K562 (cell line): ENCODE data around the gene PHAX.

ENCODE experiments used
- DPF2 ChIP-seq: fragments of 450-650 bp; IDR thresholded peaks from 2 replicates; pipeline ENCODE4 v1.6.1; 2016
- E2F3 ChIP-seq: fragments of 250-450 bp; sonication (Bioruptor Pico); IDR thresholded peaks from 2 replicates; pipeline ENCODE4 v1.4.0; 2020; ENCODE audit warnings: mild to moderate bottlenecking
- HDGF ChIP-seq: fragments of 450-650 bp; IDR thresholded peaks from 2 replicates; pipeline ENCODE4 v1.6.1; 2016
- HNRNPLL ChIP-seq: fragments of 200-400 bp; formaldehyde crosslinking; IDR thresholded peaks from 2 replicates; pipeline ENCODE4 v1.6.1; 2017; ENCODE audit warnings: low read length, low read depth, mild to moderate bottlenecking; ENCODE audit not compliant: poor library complexity, severe bottlenecking
- KLF16 ChIP-seq: IDR thresholded peaks from 2 replicates; pipeline ENCODE4 v1.6.1; 2016; ENCODE audit warnings: antibody characterized with exemption
- POLR2A ChIP-seq: fragments of 450-650 bp; conservative IDR thresholded peaks from 2 replicates; pipeline ENCODE4 v1.6.1; 2016
- RBM22 ChIP-seq: fragments of 200-400 bp; formaldehyde crosslinking; IDR thresholded peaks from 2 replicates; pipeline ENCODE4 v1.6.1; 2018; ENCODE audit warnings: low read length, low read depth; ENCODE audit not compliant: poor library complexity, severe bottlenecking
- TEAD1 ChIP-seq, 2 experiments: fragments of 450-650 bp in 1 of 2; sonication (generic) in 1 of 2; formaldehyde crosslinking; IDR thresholded peaks; 2 replicates each; pipeline versions ENCODE4 v1.4.0 to v1.8.0; 2020 to 2022; ENCODE audit warnings: mild to moderate bottlenecking in 2 of 2, missing genetic modification reagents in 1 of 2
- ZBTB17 ChIP-seq: fragments of 450-650 bp; formaldehyde crosslinking; IDR thresholded peaks from 2 replicates; pipeline ENCODE4 v1.4.0; 2020; ENCODE audit warnings: mild to moderate bottlenecking
- ZC3H4 ChIP-seq: sonication (generic); formaldehyde crosslinking; IDR thresholded peaks from 2 replicates; pipeline ENCODE4 v1.9.0; 2021; ENCODE audit warnings: missing genetic modification reagents, borderline replicate concordance
- ZNF282 ChIP-seq: sonication (generic); formaldehyde crosslinking; IDR thresholded peaks from 2 replicates; pipeline ENCODE4 v1.8.1; 2023; ENCODE audit warnings: missing genetic modification reagents
- TF ChIP-seq, protein P1 (sequence below), 2 experiments: fragments of 450-650 bp; formaldehyde crosslinking in 1 of 2; IDR thresholded peaks; 2 replicates each; pipeline versions ENCODE4 v1.4.0 to v1.6.1; 2014 to 2020; ENCODE audit warnings: mild to moderate bottlenecking in 2 of 2, borderline replicate concordance in 1 of 2, low read depth in 1 of 2
- TF ChIP-seq, protein P2 (sequence below): sonication (generic); formaldehyde crosslinking; IDR thresholded peaks from 2 replicates; pipeline ENCODE4 v1.8.1; 2023; ENCODE audit warnings: mild to moderate bottlenecking, missing genetic modification reagents
- TF ChIP-seq, protein P3 (sequence below): fragments of 250-450 bp; sonication (Bioruptor Pico); IDR thresholded peaks from 2 replicates; pipeline ENCODE4 v1.4.0; 2020; ENCODE audit warnings: mild to moderate bottlenecking, moderate library complexity

DNA sequence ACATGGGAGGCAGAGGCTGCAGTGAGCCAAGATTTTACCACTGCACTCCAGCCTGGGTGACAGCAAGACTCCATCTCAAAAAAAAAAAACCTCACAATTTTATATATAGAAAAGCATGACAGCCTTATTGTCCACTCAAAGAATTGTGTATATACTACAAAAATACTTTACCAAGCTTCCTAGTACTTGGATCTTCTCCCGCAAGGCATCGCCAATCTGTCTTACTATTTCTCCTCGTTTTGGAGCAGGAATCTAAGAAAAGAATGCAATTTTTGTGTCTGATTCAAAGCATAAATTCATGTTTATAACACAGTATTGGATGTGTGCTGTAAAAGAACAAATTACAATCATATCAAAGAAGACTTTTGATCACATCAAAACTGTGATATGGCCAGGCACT is 17.0 kb upstream of the PHAX start:
- TF ChIP-seq, protein P1, sequence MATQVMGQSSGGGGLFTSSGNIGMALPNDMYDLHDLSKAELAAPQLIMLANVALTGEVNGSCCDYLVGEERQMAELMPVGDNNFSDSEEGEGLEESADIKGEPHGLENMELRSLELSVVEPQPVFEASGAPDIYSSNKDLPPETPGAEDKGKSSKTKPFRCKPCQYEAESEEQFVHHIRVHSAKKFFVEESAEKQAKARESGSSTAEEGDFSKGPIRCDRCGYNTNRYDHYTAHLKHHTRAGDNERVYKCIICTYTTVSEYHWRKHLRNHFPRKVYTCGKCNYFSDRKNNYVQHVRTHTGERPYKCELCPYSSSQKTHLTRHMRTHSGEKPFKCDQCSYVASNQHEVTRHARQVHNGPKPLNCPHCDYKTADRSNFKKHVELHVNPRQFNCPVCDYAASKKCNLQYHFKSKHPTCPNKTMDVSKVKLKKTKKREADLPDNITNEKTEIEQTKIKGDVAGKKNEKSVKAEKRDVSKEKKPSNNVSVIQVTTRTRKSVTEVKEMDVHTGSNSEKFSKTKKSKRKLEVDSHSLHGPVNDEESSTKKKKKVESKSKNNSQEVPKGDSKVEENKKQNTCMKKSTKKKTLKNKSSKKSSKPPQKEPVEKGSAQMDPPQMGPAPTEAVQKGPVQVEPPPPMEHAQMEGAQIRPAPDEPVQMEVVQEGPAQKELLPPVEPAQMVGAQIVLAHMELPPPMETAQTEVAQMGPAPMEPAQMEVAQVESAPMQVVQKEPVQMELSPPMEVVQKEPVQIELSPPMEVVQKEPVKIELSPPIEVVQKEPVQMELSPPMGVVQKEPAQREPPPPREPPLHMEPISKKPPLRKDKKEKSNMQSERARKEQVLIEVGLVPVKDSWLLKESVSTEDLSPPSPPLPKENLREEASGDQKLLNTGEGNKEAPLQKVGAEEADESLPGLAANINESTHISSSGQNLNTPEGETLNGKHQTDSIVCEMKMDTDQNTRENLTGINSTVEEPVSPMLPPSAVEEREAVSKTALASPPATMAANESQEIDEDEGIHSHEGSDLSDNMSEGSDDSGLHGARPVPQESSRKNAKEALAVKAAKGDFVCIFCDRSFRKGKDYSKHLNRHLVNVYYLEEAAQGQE (IDR thresholded peaks at IDR 0.05; ENCODE audit: borderline replicate concordance) = no peak
- TF ChIP-seq, protein P1 (CRISPR knock-in tag; IDR thresholded peaks at IDR 0.05; ENCODE audit: low read depth) = no peak
- no peak for TF ChIP-seq TEAD1 (CRISPR knock-in tag; IDR thresholded peaks at IDR 0.05)
- no peak for TF ChIP-seq ZNF282 (CRISPR knock-in tag)
- no peak for TF ChIP-seq ZC3H4 (CRISPR knock-in tag)
- TF ChIP-seq, protein P2, sequence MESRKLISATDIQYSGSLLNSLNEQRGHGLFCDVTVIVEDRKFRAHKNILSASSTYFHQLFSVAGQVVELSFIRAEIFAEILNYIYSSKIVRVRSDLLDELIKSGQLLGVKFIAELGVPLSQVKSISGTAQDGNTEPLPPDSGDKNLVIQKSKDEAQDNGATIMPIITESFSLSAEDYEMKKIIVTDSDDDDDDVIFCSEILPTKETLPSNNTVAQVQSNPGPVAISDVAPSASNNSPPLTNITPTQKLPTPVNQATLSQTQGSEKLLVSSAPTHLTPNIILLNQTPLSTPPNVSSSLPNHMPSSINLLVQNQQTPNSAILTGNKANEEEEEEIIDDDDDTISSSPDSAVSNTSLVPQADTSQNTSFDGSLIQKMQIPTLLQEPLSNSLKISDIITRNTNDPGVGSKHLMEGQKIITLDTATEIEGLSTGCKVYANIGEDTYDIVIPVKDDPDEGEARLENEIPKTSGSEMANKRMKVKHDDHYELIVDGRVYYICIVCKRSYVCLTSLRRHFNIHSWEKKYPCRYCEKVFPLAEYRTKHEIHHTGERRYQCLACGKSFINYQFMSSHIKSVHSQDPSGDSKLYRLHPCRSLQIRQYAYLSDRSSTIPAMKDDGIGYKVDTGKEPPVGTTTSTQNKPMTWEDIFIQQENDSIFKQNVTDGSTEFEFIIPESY (CRISPR knock-in tag) = no peak
- no peak for TF ChIP-seq ZBTB17 (CRISPR knock-in tag)
- no peak for TF ChIP-seq HDGF
- TF ChIP-seq, protein P3, sequence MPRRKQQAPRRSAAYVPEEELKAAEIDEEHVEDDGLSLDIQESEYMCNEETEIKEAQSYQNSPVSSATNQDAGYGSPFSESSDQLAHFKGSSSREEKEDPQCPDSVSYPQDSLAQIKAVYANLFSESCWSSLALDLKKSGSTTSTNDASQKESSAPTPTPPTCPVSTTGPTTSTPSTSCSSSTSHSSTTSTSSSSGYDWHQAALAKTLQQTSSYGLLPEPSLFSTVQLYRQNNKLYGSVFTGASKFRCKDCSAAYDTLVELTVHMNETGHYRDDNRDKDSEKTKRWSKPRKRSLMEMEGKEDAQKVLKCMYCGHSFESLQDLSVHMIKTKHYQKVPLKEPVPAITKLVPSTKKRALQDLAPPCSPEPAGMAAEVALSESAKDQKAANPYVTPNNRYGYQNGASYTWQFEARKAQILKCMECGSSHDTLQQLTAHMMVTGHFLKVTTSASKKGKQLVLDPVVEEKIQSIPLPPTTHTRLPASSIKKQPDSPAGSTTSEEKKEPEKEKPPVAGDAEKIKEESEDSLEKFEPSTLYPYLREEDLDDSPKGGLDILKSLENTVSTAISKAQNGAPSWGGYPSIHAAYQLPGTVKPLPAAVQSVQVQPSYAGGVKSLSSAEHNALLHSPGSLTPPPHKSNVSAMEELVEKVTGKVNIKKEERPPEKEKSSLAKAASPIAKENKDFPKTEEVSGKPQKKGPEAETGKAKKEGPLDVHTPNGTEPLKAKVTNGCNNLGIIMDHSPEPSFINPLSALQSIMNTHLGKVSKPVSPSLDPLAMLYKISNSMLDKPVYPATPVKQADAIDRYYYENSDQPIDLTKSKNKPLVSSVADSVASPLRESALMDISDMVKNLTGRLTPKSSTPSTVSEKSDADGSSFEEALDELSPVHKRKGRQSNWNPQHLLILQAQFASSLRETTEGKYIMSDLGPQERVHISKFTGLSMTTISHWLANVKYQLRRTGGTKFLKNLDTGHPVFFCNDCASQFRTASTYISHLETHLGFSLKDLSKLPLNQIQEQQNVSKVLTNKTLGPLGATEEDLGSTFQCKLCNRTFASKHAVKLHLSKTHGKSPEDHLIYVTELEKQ = no peak
- TF ChIP-seq RBM22 = no peak
- no peak for TF ChIP-seq KLF16
- TF ChIP-seq POLR2A = no peak
- TF ChIP-seq HNRNPLL = no peak
- TF ChIP-seq DPF2 = no peak
- no peak for TF ChIP-seq E2F3 (CRISPR knock-in tag)
